Mucosa of rectum (tissue), 2 donors: Measurements from ENCODE around the gene CDC7.

Experiments used
- H3K27ac ChIP-seq, 2 donors: one replicate each; pipeline ENCODE4 v1.7.0; 2013; ENCODE audit warnings: inconsistent platforms in 2 of 2, low read depth in 2 of 2, low read length in 2 of 2
- H3K27me3 ChIP-seq, 2 donors: one replicate each; pipeline ENCODE4 v1.7.0; 2013; ENCODE audit warnings: low read length in 2 of 2; ENCODE audit not compliant: control insufficient read depth in 2 of 2, insufficient read depth in 2 of 2
- H3K36me3 ChIP-seq, 2 donors: one replicate each; pipeline ENCODE4 v1.7.0; 2013; ENCODE audit warnings: low read length in 2 of 2; ENCODE audit not compliant: control insufficient read depth in 2 of 2, insufficient read depth in 2 of 2
- H3K4me1 ChIP-seq, 2 donors: one replicate each; pipeline ENCODE4 v1.7.0; 2013; ENCODE audit warnings: low read length in 2 of 2, mild to moderate bottlenecking in 1 of 2; ENCODE audit not compliant: control insufficient read depth in 2 of 2, insufficient read depth in 2 of 2
- H3K4me3 ChIP-seq, 2 donors: one replicate each; pipeline ENCODE4 v1.7.0; 2013; ENCODE audit warnings: low read length in 2 of 2
- H3K9ac ChIP-seq, 2 donors: one replicate each; pipeline ENCODE4 v1.7.0; 2013; ENCODE audit warnings: low read length in 2 of 2, low read depth in 1 of 2, mild to moderate bottlenecking in 1 of 2
- H3K9me3 ChIP-seq, 2 donors: one replicate each; pipeline ENCODE4 v1.7.0; 2013; ENCODE audit warnings: low read length in 2 of 2; ENCODE audit not compliant: control insufficient read depth in 2 of 2
- donor health status: healthy.
- donor health status: Normal muscosa, but diverticular disease.

The CDC7 gene

GRCh38 chr1:91527266-91527765, 26.7 kb downstream of the CDC7 start:
- H3K36me3 ChIP-seq: no peaks in the 10 kb centered on the region
- no peaks in the 10 kb centered on the region for H3K4me1 ChIP-seq

GRCh38 chr1:91527781-91528180, 27.1 kb downstream of the CDC7 start:
- Histone ChIP-seq H3K9me3 (no peaks in the 10 kb centered on the region), H3K36me3 (no peaks in the 10 kb centered on the region), H3K4me1 (no peaks in the 10 kb centered on the region), H3K27me3 (no peaks in the 10 kb centered on the region), H3K9ac (no peak overlapping the region), H3K4me3 (no peak overlapping the region), H3K27ac (no peak overlapping the region)

More at GRCh38 chr1:91527266-91527765, 26.7 kb downstream of the CDC7 start:
- Histone ChIP-seq H3K9ac (no peak overlapping the region), H3K27ac (peak overlapping the region in 1 of 2 donors; percentile 7), H3K4me3 (no peak overlapping the region), H3K27me3 (no peaks in the 10 kb centered on the region), H3K9me3 (no peaks in the 10 kb centered on the region)

- Histone ChIP-seq H3K9ac (no peak overlapping the region), H3K4me1 (no peaks in the 10 kb centered on the region), H3K36me3 (no peaks in the 10 kb centered on the region), H3K9me3 (no peaks in the 10 kb centered on the region), H3K27me3 (no peaks in the 10 kb centered on the region), H3K27ac (no peak overlapping the region), H3K4me3 (no peak overlapping the region)
These were observed 29.2 kb downstream of the CDC7 start for GRCh38 chr1:91529856-91530255.

GRCh38 chr1:91533361-91534024, 32.8 kb downstream of the CDC7 start:
- H3K27me3 ChIP-seq: no peaks in the 10 kb centered on the region
- no peak overlapping the region for H3K9ac ChIP-seq
- no peak overlapping the region for H3K4me3 ChIP-seq
- no peak overlapping the region for H3K27ac ChIP-seq
- H3K36me3 ChIP-seq: no peaks in the 10 kb centered on the region
- no peaks in the 10 kb centered on the region for H3K4me1 ChIP-seq
- no peaks in the 10 kb centered on the region for H3K9me3 ChIP-seq

DNA sequence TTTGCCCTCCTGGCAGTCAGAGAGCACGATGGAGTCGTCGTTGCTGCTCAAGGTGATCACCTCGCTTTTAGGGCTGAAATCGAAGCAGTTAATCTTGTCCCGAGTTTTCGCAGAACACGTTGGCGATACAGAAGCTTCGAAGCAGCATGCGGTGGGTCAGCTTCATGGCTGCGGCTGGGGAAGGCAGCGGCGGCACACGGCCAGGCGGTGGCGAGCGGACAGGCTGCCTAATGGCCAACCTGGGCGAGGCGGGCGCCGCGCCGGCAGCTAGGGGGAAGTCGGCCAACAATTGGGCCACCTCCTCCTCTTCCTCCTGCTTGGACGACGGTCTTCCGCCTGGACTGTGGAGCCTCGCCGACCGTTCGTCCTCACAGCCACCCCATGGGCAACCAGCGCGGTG, 34.8 kb downstream of the CDC7 start:
- no peaks in the 10 kb centered on the region for H3K4me1 ChIP-seq
- no peaks in the 10 kb centered on the region for H3K27me3 ChIP-seq
- no peaks in the 10 kb centered on the region for H3K9me3 ChIP-seq
- no peak overlapping the region for H3K4me3 ChIP-seq
- H3K36me3 ChIP-seq: no peaks in the 10 kb centered on the region
- no peak overlapping the region for H3K9ac ChIP-seq
- H3K27ac ChIP-seq: no peak overlapping the region

GRCh38 chr1:91537281-91537986, 36.8 kb downstream of the CDC7 start:
- no peak overlapping the region for H3K27ac ChIP-seq
- no peaks in the 10 kb centered on the region for H3K4me1 ChIP-seq
- no peak overlapping the region for H3K9ac ChIP-seq
- no peaks in the 10 kb centered on the region for H3K27me3 ChIP-seq
- H3K9me3 ChIP-seq: no peaks in the 10 kb centered on the region
- no peak overlapping the region for H3K4me3 ChIP-seq
- no peaks in the 10 kb centered on the region for H3K36me3 ChIP-seq

DNA sequence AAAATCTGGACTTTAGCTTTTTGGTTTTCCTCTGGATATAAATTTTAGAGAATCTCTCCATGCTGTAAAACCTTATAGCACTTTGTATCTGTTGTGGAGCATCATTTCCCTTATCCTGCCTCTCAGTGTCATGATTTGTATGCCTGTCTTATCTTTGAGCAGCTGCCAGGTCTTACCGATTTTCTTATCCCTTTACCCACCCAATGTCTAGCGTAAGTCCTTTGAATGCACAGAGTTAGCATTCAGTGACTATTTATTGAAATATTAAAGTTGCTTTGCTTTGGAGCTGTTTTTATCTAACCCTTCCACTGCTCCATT, 37.3 kb downstream of the CDC7 start:
- Histone ChIP-seq H3K27ac (no peak overlapping the region), H3K4me1 (no peaks in the 10 kb centered on the region), H3K9me3 (no peaks in the 10 kb centered on the region), H3K9ac (no peak overlapping the region), H3K27me3 (no peaks in the 10 kb centered on the region), H3K4me3 (no peak overlapping the region), H3K36me3 (no peaks in the 10 kb centered on the region)

GRCh38 chr1:91540910-91541309, 40.3 kb downstream of the CDC7 start:
- no peak overlapping the region for H3K27ac ChIP-seq
- H3K36me3 ChIP-seq: no peaks in the 10 kb centered on the region
- H3K9me3 ChIP-seq: no peaks in the 10 kb centered on the region
- H3K4me1 ChIP-seq: no peaks in the 10 kb centered on the region
- no peaks in the 10 kb centered on the region for H3K27me3 ChIP-seq
- H3K9ac ChIP-seq: no peak overlapping the region
- H3K4me3 ChIP-seq: no peak overlapping the region

DNA sequence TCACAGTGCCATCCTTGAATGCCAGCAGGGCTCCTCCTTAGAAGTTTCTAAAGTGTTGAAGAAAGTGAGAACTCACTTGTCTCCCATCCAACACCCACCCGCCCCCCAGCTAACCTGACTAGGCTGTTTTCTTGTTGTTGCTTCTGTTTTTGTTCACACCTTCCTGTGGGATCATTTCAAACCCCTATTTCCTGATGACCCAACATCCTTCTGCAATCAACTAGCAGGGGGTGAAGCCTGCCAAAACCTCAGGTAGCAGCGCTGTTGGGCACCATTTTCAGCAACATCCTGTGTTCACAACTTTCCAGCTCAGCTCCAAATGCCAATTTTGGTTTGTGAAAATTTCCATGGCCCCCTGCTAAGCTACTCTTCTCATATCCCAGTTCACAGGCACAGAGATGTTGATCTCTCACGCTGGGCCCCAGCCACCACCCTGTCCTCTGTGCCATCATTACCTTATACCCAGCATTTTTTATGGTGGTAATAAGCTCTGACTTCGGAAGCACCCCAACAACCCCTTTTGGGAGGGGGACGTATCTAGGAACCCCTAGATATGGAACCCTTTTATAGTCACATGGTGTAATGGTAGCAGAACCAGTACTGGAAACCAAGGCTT, 41.4 kb downstream of the CDC7 start:
- Histone ChIP-seq H3K27ac (no peak overlapping the region), H3K4me3 (no peak overlapping the region), H3K9ac (no peak overlapping the region), H3K27me3 (no peaks in the 10 kb centered on the region), H3K4me1 (no peaks in the 10 kb centered on the region), H3K36me3 (no peaks in the 10 kb centered on the region), H3K9me3 (no peaks in the 10 kb centered on the region)

DNA sequence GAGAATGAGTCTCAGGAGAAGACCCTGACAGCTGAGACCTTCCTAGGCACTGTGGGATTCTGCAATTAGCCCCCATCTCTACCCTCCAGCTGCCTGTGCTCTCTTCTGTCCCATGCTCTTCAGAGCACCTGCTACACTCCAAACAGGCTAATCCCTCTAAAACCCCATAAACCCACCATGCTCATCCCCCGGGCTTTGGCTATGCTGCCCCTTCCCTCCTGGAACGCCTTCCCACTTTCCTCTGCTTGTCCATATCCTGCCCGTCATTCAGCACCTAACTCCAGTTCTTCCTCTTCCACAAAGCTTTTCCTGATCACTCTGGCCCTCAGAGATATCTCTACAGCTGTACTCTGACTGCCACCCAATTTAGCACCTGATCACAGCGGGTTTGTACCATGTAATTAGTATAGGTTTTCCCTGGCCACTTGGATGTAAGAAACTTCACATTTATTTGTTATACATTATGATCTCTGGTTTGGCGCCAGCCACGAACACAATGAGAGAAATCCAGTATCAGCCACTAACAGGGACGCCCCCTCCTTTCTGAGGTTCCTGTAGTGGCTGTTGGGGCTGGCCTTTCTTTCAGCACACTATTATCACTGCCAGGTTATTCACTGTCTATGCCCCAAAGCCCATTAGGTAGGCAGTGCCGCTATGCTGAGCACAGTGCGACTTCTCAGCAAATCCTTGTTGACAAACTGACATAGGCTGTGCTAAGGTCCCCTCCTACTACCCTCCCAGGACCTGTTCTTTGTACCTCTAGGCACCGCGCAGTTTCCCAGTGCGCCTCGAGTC, 45.1 kb downstream of the CDC7 start:
- Histone ChIP-seq H3K9me3 (no peaks in the 10 kb centered on the region), H3K36me3 (no peaks in the 10 kb centered on the region), H3K27ac (no peak overlapping the region), H3K4me3 (no peak overlapping the region), H3K9ac (no peak overlapping the region), H3K27me3 (no peaks in the 10 kb centered on the region), H3K4me1 (no peaks in the 10 kb centered on the region)
